RWPE1 (cell line): ENCODE data around the gene SH2D3A.
"Not testable (repeated sequence)": the region's sequence is repeated elsewhere in the genome, so short reads cannot be mapped to it uniquely, and the experiment has no call there.

ENCODE experiments used
- CTCF ChIA-PET: fragments of 350-600 bp; sonication (Branson Sonifier 250); formaldehyde crosslinking; extraction: SDS; loops from one replicate; lab custom pipeline; 2021; lab: Yijun Ruan, JAX
- POLR2A ChIA-PET: fragments of 400-600 bp; formaldehyde crosslinking; extraction: SDS; loops from one replicate; lab custom pipeline; 2020; ENCODE audit warnings: antibody characterized with exemption; ENCODE audit not compliant: low non-redundant PET; lab: Yijun Ruan, JAX
- DNase-seq: peaks from one replicate; pipeline ENCODE4 v3.0.0; 2012; ENCODE audit warnings: low spot score
- H3K27ac ChIP-seq: fragments of 450-650 bp; 2 replicates; pipeline ENCODE4 v1.5.1; 2017
- TF ChIP-seq, protein P1 (sequence below): fragments of 450-650 bp; conservative IDR thresholded peaks from 2 replicates; pipeline ENCODE4 v1.5.1; 2017; ENCODE audit warnings: low read depth, mild to moderate bottlenecking

Gene SH2D3A

GRCh38 chr19:6753178-6754031, 13.8 kb downstream of the SH2D3A start:
- CTCF ChIA-PET = interaction anchor here (0.6 kb wide), 1 partner anchor 29 kb away, joined by 3 read pairs; no protein-coding TSS in a partner anchor
- peak; percentile 79 for DNase-seq
- H3K27ac ChIP-seq = peak overlapping the region; percentile 12
- POLR2A ChIA-PET = no interaction called here
- TF ChIP-seq, protein P1, sequence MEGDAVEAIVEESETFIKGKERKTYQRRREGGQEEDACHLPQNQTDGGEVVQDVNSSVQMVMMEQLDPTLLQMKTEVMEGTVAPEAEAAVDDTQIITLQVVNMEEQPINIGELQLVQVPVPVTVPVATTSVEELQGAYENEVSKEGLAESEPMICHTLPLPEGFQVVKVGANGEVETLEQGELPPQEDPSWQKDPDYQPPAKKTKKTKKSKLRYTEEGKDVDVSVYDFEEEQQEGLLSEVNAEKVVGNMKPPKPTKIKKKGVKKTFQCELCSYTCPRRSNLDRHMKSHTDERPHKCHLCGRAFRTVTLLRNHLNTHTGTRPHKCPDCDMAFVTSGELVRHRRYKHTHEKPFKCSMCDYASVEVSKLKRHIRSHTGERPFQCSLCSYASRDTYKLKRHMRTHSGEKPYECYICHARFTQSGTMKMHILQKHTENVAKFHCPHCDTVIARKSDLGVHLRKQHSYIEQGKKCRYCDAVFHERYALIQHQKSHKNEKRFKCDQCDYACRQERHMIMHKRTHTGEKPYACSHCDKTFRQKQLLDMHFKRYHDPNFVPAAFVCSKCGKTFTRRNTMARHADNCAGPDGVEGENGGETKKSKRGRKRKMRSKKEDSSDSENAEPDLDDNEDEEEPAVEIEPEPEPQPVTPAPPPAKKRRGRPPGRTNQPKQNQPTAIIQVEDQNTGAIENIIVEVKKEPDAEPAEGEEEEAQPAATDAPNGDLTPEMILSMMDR = no peak

GRCh38 chr19:6752256-6753177, 14.7 kb downstream of the SH2D3A start:
- CTCF ChIA-PET = no interaction called here
- TF ChIP-seq, protein P1 = no peak
- POLR2A ChIA-PET = no interaction called here
- DNase-seq = no peak
- H3K27ac ChIP-seq = peak overlapping the region; percentile 11; the same call in 1 of the 2 replicates

DNA sequence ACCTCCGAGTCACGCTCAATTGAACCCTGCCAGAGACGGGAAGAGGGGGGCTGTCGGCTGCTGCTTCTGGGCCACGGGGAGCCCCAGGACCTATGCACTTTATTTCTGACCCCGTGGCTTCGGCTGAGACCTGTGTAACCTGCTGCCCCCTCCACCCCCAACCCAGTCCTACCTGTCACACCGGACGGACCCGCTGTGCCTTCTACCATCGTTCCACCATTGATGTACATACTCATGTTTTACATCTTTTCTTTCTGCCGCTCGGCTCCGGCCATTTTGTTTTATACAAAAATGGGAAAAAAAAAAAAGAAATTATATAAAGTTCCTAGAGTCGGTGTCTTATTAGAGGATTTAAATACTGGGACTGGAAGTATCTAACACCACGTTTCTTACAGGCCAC, 16.0 kb downstream of the SH2D3A start:
- TF ChIP-seq, protein P1 = no peak
- H3K27ac ChIP-seq = peak overlapping the region; percentile 54
- POLR2A ChIA-PET = no interaction called here
- no peak for DNase-seq
- CTCF ChIA-PET = interaction anchor here (0.6 kb wide), 1 partner anchor 729 kb away, joined by 3 read pairs; no protein-coding TSS in a partner anchor

- DNase-seq = no peak
- peak overlapping the region; percentile 54 for H3K27ac ChIP-seq
- ChIA-PET CTCF (no interaction called here), POLR2A (no interaction called here)
- TF ChIP-seq, protein P1 = no peak
These were observed 17.2 kb downstream of the SH2D3A start for GRCh38 chr19:6750062-6750461.

GRCh38 chr19:6748543-6748942, 18.7 kb downstream of the SH2D3A start:
- H3K27ac ChIP-seq = peak overlapping the region; percentile 40
- POLR2A ChIA-PET, DNase-seq, CTCF ChIA-PET: not testable (repeated sequence)

GRCh38 chr19:6745965-6746364, 21.3 kb downstream of the SH2D3A start:
- peak overlapping the region; percentile 98 for H3K27ac ChIP-seq
- POLR2A ChIA-PET = no interaction called here
- TF ChIP-seq, protein P1 = no peak
- CTCF ChIA-PET = no interaction called here
- DNase-seq = no peak
